NOMO-1 treated with DMSO at 0.1 percent for 48 hours (cell line): ENCODE data around the gene NEMP2.
A peak's percentile ranks its signal among the peaks of the same experiment; 100 is the strongest.

Experiments used
- DNase-seq: peaks from one replicate; lab custom pipeline; 2025; ENCODE audit not compliant: unreplicated experiment; lab: John Stamatoyannopoulos, UW

The NEMP2 gene

DNA sequence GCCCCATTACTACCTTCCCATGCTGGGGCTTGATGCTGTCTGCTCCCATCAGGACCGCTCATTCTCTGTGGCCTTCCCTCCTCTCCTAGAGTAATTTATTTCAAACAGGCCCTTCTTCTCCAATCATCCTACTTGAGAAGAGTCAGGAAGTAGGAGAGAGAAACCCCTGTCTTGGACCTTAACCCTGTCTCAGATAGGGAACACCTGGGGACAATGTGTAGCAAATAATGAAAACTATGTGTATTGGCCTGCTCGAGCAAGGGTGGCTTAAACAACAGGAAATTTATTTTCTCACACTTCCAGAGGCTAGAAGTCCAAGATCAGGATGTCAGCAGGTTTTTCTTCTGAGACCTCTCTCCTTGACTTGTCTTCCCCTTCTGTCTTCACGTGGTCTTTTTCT, 26.6 kb upstream of the NEMP2 start:
- no peak for DNase-seq

DNA sequence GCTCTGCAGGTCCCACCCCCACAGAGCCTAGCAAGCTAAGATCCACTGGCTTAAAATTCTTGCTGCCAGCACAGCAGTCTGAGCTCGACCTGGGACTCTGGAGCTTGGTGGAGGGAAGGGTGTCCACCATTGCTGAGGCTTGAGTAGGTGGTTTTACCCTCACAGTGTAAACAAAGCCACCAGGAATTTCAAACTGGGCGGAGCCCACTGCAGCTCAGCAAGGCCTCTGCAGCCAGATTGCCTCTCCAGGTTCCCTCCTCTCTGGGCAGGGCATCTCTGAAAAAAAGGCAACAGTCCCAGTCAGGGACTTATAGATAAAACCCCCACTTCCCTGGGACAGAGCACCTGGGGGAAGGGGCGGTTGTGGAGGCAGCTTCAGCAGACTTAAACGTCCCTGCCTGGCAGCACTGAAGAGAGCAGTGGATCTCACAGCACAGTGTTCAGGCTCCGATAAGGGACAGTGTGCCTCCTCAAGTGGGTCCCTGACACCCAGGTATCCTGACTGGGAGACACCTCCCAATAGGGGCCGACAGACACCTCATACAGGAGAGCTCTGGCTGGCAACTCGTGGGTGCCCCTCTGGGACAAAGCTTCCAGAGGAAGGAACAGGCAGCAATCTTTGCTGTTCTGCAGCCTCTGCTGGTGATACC, 20.0 kb upstream of the NEMP2 start:
- DNase-seq, result no peak

DNA sequence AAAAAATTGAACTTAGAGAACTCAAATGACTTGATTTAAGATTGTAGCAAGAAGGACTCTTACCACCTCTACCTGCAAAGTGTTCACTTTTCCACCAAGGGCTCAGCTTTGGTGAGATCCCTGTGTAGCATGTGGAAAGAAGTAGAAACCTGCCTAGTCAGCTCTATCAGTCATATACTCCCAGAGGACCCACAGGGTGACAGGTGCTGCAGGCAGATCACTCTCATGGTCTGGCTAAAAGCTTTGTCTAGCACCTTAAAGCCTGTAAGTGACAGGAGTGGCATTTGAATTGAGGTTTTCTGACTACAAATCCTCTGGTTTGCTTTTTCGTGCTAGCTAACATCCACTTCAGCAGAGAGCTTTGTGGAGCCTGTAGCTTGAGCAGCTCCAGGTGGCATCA, 18.7 kb upstream of the NEMP2 start:
- DNase-seq, result no peak

DNA sequence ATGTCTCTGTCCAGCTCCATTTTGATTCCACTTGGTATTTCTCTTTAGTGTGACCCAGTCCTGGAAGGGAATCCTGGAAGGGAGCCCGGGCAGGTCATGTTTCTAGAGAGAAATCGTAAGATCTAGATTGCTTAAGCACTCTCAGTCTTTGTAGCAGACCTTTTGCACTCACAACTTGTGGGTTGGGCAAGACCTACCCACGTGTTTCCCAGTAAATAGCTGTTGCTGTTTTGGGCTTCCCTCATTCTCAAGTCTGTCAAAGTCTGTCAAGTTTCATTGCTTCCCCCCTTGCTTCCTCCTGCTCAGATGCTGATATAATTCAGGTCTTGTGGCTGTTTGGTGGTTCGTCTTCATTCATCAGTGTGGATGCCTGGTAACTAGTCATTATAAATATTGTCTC, 17.4 kb upstream of the NEMP2 start:
- peak; percentile 91 for DNase-seq

GRCh38 chr2:190550137-190550536, 15.6 kb upstream of the NEMP2 start:
- DNase-seq, result no peak

DNA sequence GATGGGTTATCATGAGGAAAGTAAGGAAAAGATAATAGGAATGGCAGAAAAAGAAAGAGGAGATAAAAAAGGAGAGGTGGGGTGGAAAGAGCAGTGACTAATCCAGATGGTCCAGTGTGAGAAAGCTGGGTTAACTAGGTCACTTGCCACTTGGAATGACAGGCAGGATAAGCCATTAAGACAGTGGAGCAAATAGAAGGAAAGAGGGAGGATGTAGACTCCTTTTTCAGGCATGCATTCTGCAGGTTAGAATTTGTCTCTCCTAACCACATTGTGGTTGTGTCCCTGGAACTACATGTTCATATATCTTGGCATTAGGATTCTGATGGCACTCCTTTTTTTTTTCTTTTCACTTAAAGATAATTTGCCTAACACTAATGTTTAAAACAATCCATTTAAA, 13.4 kb upstream of the NEMP2 start:
- DNase-seq, result no peak

- no peak for DNase-seq
Measured at GRCh38 chr2:190546734-190547133, 12.2 kb upstream of the NEMP2 start.

DNA sequence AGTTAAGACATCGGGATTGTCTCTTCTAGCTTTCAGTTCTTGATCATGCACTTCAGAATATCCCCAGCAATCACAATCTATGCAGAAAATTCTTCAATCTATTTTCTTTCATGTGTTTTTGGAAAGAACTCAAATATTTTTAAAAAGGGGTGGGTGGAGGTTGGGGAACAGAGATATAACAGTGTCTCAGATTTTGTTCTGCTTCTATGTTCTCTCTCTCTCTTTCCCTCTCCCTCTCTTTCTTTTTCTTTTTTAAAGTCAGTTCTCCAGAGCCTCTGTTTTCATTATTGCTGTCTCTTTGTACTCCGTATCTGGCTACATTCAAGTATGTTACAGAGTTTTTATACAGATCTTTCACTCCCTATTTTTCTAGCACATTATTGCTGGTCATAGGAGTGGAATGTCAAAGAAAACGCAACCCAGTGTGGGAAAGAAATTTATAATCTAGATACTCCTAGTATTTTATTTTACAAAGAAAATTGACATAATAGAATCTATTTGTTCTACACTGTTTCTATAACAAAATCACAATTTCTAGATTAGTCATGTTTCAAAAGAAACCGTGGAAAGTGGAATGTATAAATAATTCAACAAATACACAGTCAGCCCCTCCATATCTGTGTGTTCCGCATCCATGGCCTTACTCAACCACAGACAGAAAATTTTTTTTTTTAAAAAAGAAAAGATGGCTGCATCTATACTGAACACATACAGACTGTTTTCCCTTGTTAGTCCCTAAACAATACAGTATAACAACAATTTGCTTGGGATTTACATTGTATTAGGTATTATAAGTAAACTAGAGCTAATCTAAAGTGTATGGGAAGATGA, 11.2 kb upstream of the NEMP2 start:
- DNase-seq, result no peak

- no peak for DNase-seq
Measured at GRCh38 chr2:190545093-190545492, 10.6 kb upstream of the NEMP2 start.

DNA sequence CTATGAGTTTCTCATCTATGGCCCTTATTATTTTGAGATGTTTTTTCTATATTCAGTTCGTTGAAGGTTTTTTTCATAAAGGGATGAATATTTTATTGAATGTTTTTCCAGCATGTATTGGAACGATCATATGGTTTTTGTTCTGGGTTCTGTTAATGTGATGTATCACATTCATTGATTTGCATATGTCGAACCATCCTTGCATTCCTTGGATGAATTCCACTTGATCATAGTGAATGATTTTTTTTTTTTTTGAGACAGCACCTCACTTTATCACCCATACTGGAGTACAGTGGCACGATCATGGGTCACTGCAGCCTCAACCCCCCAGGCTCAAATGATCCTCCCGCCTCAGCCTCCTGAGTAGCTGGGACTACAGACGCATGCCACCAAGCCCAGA, 5.5 kb upstream of the NEMP2 start:
- DNase-seq, result no peak

DNA sequence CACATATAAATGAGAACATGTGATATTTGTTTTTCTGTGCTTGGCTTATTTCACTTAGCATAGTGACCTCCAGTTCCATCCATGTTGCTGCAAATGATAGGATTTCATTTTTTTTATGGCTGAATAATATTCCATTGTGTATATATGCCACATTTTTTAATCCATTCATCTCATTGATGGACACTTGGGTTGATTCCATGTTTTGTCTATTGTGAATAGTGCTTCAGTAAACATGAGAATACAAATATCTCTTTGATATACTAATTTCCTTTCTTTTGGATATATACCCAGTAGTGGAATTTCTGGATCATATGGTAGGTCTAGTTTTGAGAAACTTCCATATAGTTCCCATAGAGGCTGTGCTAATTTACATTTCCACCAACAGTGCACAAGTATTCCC, 3.7 kb upstream of the NEMP2 start:
- no peak for DNase-seq

- no peak for DNase-seq
Measured at GRCh38 chr2:190537765-190538164, 3.2 kb upstream of the NEMP2 start.

DNA sequence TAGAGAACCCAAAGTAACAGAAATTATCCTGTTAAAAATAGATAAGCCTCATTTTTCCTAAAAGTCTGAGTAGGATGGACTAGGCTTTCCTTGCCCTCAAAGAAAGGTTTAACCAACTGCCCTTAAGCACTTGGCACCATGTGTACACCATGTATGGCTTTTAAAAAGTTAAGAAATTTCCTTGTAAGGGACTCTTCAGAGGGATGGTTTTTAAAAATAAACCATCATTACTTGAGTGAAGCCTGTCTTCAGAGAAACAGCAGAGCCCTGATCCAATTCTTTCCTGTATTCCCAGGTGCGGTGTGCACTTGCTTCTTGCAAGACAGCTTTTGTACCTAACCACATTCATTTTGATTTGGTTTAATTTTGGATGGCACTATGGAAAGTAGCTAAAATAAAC, 1.1 kb upstream of the NEMP2 start:
- no peak for DNase-seq

DNA sequence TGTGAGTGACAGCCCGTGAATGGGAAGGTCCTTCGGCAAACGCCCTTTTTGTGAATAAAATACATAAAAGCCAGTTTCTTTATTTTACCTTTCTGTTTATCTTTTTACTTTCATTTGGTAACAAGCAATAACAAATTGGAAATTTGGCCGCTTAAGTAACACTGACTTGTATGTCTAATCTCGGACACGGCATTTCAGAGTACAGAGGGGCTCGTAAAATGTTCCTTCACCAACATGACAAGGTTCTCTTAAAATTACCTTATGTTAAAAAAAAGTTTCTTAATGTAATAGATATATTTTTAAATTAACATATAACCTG, 558 bp upstream of the NEMP2 start:
- DNase-seq, result no peak

- no peak for DNase-seq
Measured at GRCh38 chr2:190533968-190534309, 583 bp downstream of the NEMP2 start.

DNA sequence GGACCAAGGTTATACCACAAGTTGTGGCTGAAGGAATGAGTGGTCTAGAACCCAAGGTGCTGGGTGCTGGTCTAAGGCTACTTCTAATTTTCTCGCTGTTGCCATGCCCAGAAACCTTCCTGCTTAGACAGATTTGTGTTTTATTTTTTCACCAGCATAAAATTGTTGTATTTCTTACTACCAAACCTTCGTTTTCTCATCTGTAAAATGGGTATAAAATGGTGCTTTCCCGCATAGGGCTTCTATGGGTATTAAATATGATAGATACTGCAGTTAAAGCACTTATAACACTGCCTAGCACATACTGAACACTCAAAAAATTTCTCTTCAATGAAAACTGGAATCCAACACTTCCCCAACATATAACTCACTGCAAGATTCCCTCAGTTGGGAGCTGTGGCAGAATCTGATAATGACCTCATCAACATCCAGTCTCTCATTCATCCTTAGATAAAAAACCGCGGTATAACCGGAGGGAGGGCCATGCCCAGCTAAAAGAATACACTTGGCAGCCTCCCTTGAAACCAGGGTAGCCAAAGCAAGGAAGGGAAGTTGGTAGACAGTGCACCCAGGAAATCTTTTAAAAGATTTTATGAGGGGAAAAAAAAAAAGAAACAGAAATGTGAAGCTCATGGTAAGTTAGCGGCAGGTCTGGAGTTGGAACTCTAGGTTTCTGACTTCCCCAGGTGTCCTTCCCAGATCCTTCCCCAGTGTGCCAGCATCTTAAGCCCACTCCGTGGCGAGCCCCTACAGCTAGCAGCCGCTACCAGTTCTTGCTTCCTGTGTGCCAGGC, 1.2 kb downstream of the NEMP2 start:
- DNase-seq, result no peak

DNA sequence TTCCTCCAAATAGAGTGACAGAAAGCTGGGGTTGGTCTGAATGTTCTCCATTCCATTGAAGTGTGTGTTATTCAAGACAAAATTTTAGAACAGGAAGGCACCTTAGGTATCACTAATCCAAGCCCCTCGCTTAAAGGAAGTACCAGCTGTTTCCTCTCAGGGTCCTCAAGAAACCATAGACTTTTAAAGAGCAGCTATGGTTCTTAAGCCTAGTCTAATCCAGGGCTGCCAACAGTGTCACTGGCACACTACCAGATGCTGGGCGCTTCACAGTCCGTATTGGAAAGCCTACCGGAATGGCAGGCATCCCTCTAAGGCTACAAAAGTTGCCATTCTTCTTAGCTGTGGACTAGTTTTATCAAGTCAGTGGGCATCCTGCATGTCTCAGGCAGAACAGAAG, 1.9 kb downstream of the NEMP2 start:
- DNase-seq, result no peak

- peak; percentile 3 for DNase-seq
Measured at GRCh38 chr2:190530248-190530900, 4.1 kb downstream of the NEMP2 start.

DNA sequence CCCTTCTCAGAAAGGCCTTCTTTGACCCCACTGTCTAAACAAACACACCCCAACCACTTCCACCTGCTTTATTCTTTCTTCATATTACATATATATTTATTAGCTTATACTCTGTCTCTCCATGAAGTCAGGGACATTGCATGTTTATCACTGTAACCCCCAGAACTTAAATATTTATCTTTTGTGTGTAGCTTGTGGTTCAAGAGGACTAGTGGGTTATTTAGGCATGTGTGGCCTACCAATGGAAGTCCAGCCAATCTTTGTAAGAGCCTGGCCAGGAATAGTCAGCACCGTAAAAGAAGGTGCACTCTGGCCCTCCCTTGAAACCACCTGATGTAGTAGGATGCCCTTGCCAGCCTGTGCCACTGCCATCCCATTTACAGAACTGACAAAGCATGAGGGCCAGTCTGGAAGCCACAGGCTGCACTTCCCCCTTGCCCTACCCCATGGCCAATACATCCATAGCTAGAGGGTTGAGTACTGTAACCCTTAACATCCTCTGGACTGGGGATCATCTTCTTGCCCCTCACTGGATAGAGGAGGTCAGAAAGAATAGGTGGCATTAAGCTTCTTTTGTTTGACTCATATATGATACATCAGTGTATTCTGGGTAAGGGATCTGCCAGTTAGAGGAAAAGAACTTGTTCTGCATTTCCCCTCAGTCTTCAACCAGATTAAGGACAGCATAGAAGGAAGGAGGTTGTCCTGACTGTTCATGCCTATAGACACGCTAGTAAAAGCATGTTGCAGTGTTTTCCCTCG, 4.9 kb downstream of the NEMP2 start:
- peak; percentile 7 for DNase-seq

DNA sequence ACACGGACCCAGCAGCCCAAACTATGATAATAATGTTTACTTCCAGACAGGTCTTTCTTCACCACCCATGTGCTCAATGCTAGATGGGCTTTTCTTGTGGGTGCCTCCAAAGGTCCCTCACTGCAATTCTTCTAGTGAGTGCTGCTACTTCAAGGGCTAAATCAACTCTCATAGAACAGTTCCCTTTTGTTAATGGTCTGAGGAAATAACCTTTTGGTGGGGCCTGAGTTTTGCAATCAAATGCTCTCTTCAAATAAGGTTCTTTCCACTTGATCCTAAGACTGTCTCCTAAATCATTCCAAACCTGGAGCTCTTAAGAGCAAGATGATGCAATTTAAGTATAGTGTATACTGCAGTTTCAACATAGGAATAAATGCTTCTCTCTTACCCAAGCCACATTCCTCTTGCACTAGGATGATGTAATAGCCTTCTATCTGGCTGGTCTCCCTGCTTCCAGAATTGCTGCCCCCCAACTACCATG, 6.0 kb downstream of the NEMP2 start:
- DNase-seq, result peak; percentile 81

GRCh38 chr2:190527918-190528317, 6.6 kb downstream of the NEMP2 start:
- DNase-seq, result no peak
